SK-N-MC (cell line): ENCODE results near the gene INTS15.

Experiments used
- EZH2 ChIP-seq: fragments of 200-600 bp; sonication (generic); IDR thresholded peaks from one replicate; pipeline ENCODE4 v1.6.1; 2017; ENCODE audit warnings: antibody characterized with exemption
- FOXP2 ChIP-seq: optimal IDR thresholded peaks from 2 replicates; pipeline ENCODE3; 2011; ENCODE audit warnings: mild to moderate bottlenecking, moderate library complexity; ENCODE audit not compliant: insufficient read depth; ENCODE audit errors: extremely low read length, control extremely low read depth
- POLR2AphosphoS5 ChIP-seq: IDR thresholded peaks from 2 replicates; pipeline ENCODE4 v1.6.1; 2012; ENCODE audit warnings: mild to moderate bottlenecking, low read depth, low read length, borderline replicate concordance

- TF ChIP-seq EZH2 = no peak
- no peak for TF ChIP-seq POLR2AphosphoS5
- no peak for TF ChIP-seq FOXP2
Observed at GRCh38 chr7:6578114-6579084, 11.4 kb upstream of the INTS15 start.
